Left ventricle myocardium superior (tissue), 1 donor: ENCODE data around the gene MEIS1. TPM values are rescaled to one million over a fixed set of nuclear protein-coding genes. Genes with fewer than 3 reads are reported as not detected.

Experiments
- ATAC-seq: fragments of 200-7000 bp; cut with Tn5 transposase; one replicate; pipeline ENCODE4 v1.9.1; 2020; ENCODE audit warnings: mild to moderate bottlenecking, moderate library complexity
- DNase-seq: peaks from one replicate; pipeline ENCODE4 v3.0.0-alpha.2; 2020
- intact Hi-C: fragments of 100-400 bp; cut with micrococcal nuclease; formaldehyde crosslinking; loops from one replicate; pipeline ENCODE4 v1.11.0; 2022
- total RNA-seq: library from RNA; stranded (reverse); fragmentation: NEBNext Ultra II Directional; extraction: Animal tissue kit (Norgen Biotek cat#: 25700); gene quantifications from one replicate; pipeline ENCODE4 v1.2.1, GENCODE V29; 2021
- donor health status: DM: no; HTN: yes; CAD: no; lungs with severe emphysema.

MEIS1 gene
- total RNA-seq, 1 donor from 2014 or later: 40.8 TPM

- no peak for DNase-seq
- intact Hi-C loops: no loop called here
- no peak for ATAC-seq
These were observed 6.8 kb downstream of the MEIS1 start for GRCh38 chr2:66441581-66442320.

- intact Hi-C loops: no loop called here
- DNase-seq (no peak), ATAC-seq (no peak)
These were observed 7.7 kb downstream of the MEIS1 start for GRCh38 chr2:66442516-66443185.

- ATAC-seq (no peak), DNase-seq (peak; percentile 37)
- intact Hi-C loops: no loop called here
These were observed 8.5 kb downstream of the MEIS1 start for GRCh38 chr2:66443186-66443978.

GRCh38 chr2:66443979-66444861 is 9.3 kb downstream of the MEIS1 start:
- intact Hi-C loops: no loop called here
- ATAC-seq: peak; percentile 4
- peak; percentile 41 for DNase-seq

GRCh38 chr2:66445076-66445924 is 10.4 kb downstream of the MEIS1 start:
- intact Hi-C loops: no loop called here
- DNase-seq (peak; percentile 65), ATAC-seq (peak; percentile 70)

- DNase-seq (peak; percentile 75), ATAC-seq (peak; percentile 77)
- intact Hi-C loops: no loop called here
These were observed 11.3 kb downstream of the MEIS1 start for GRCh38 chr2:66445925-66446871.

- DNase-seq: no peak
- ATAC-seq: no peak
- intact Hi-C loops: no loop called here
These were observed 12.0 kb downstream of the MEIS1 start for GRCh38 chr2:66446941-66447340.

GRCh38 chr2:66447677-66448076 is 12.8 kb downstream of the MEIS1 start:
- no peak for ATAC-seq
- intact Hi-C loops: no loop called here
- no peak for DNase-seq

GRCh38 chr2:66448136-66448991 is 13.4 kb downstream of the MEIS1 start:
- ATAC-seq: no peak
- DNase-seq: no peak
- intact Hi-C loops: no loop called here

- DNase-seq (no peak), ATAC-seq (no peak)
- intact Hi-C loops: no loop called here
These were observed 17.3 kb downstream of the MEIS1 start for GRCh38 chr2:66452214-66452613.

- intact Hi-C loops: no loop called here
- DNase-seq (no peak), ATAC-seq (no peak)
These were observed 18.0 kb downstream of the MEIS1 start for GRCh38 chr2:66452917-66453316.

GRCh38 chr2:66455490-66455889 is 20.6 kb downstream of the MEIS1 start:
- ATAC-seq (peak; percentile 50), DNase-seq (no peak)
- intact Hi-C loops: no loop called here

- ATAC-seq: peak; percentile 88
- intact Hi-C loops: no loop called here
- no peak for DNase-seq
These were observed 21.5 kb downstream of the MEIS1 start for GRCh38 chr2:66456183-66457041.

- ATAC-seq: peak; percentile 29
These were observed 22.6 kb downstream of the MEIS1 start for GRCh38 chr2:66457545-66457944.

GRCh38 chr2:66460031-66460430 is 25.1 kb downstream of the MEIS1 start:
- intact Hi-C loops: no loop called here
- DNase-seq (no peak), ATAC-seq (no peak)

More at GRCh38 chr2:66457545-66457944, 22.6 kb downstream of the MEIS1 start:
- DNase-seq: no peak
- intact Hi-C loops: no loop called here
